ENCODE results near the gene ZNF511. TPM values are rescaled to one million over a fixed set of nuclear protein-coding genes. Genes with fewer than 3 reads are reported as not detected.

The ZNF511 gene
- total RNA-seq, 1 donor from 2014 or later: 20.1 TPM

DNA sequence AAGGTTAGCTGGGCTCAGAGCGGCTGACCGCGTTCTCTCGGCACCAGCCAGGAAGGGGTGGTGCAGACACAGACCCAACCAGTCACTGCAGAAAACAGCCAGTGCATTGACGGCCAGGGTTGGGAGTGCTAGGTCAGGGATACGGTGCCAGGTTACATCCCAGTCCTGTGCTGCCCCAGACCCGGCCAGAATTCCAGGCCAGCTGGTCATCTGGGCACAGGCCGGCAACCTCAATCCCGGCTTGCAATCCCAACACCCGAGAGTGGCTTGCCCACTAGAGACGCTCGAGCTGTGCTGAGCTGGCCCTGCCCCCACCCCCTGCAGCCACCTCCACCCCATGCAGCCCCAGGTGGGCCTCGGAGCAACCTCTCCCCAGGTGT is 42.2 kb downstream of the ZNF511 start:
- DNase-seq (ENCODE audit: extremely low read depth, low read depth, low spot score): no peak

DNA sequence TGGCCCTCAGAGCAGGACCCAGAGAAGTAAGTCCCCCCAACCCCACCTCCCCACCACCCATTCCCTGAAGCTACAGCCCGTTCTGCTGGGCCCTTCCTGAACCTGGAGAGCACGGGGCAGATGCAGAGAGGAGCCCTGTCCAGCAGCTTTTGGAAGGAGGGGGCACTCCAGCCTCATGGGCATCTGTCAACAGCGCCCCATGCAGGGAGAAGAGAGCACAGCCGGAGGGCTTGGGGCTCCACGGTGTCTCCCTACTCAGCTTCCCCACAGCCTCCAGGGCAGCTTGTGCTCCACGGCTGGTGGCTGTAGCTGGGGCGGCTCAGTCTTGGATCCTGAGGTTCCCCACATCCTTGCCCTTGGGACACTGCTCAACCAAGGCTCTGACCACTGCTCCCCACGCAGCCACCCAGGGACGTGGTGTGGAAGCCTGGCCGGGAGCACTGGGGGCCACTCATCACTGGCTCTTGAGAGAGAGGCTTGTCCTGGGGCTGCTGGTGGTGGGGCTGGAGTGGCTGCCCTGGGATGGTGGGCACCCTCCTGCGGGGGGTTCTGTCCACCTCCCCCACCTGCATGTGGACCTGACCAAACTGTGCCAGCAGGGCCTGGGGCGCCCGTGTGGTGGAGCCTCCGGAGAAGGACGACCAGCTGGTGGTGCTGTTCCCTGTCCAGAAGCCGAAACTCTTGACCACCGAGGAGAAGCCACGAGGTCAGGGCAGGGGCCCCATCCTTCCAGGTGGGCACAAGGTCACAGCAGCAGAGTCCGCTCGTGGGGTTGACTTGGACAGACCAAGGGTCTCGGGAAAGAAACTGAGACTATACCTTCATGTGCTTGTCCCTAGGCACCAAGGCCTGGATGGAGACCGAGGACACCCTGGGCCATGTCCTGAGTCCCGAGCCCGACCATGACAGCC is 42.9 kb downstream of the ZNF511 start:
- DNase-seq (ENCODE audit: extremely low read depth, low read depth, low spot score): no peak

DNA sequence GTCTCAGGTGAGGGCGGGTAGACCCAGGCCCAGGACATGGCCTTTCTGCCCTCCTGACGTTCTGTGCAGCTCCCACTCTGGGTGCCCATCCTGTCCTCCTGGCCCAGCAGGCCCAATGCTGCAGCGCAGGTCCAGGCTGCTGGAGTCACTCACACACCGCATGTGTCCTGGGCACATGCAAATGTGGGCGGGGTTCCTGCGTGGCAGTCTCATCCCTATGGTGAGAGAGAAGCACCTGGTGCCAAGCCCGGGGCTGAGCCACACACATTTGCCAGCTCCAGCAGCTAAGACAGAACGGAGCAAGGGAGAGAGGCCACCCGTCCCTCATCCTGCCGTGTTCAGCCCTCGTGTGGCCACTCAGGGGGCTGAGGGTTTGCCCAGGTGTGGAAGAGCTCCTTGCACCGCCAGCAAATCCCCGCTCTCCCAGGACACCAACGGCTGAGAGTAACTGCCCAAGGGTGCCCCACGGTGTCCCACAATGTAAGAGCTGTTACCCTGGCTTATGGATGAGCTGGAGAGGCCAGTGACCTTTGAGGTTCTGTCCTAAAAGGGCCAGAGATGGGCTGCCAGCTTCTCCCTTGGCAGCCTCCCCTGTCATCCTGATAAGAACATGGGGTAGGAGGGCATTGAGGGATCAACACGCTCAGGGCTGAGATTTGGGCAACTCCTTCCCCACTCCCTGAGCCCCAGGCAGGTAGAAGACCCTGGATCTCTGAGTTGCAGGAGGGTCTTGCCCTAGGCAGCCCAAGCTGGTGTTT is 44.7 kb downstream of the ZNF511 start:
- no peak for DNase-seq (ENCODE audit: extremely low read depth, low read depth, low spot score)

DNA sequence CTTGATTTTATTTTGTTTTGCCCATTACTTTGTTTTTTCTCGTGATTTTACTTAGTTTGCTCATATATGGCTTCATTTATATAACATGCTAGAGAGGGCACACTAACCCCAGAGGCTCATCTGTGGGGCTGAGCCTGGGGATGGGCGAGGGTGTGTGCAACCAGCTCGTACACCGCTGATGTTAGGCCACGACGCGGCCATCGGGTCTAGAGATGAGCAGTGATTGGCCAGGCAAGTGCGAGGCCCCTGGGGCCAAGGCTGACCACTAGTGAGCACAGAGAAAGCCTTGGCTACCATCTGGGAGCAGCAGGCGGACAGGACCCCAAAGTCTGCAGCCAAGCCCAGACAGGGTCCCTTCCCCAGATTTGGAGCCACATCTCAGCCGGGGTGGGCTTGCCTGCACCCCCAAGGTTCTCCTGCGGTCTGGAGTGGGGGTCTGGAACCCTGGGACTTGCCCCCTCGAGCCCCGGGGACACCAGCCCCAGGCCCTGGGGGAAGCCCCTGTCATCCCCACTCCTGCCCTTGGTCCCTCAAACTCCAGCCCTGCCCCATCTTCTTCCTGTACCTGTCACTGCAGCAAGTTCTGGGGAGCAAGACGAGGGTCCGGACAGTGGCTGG is 45.4 kb downstream of the ZNF511 start:
- no peak for DNase-seq (ENCODE audit: extremely low read depth, low read depth, low spot score)

DNA sequence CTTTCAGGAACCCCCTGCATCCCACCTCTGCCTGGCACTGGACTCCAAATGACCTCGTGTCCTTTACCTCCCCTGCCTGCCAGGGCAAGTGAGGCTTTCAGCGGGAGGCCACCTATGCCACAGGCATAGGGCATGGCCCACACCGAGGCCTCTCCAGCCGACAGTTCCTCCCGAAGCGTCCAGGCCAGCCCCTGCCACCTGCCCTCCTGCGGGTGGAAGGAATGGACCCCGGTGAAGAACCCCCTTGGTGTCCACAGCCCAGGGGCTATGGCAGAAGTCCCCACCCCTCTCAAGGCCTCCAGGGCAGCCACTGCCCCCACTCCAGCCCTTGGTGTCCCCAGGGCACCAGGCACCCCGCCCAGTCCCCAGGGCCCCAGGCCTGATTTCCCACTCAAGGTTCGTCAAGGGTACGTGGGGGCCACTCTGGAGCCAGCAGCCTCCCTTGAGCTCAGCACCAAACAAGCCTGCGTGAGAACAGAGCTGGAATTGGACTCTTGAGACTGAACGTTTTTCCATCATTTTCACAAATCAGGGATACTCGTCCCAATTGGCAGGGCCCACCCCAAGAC is 46.0 kb downstream of the ZNF511 start:
- no peak for DNase-seq (ENCODE audit: extremely low read depth, low read depth, low spot score)

DNA sequence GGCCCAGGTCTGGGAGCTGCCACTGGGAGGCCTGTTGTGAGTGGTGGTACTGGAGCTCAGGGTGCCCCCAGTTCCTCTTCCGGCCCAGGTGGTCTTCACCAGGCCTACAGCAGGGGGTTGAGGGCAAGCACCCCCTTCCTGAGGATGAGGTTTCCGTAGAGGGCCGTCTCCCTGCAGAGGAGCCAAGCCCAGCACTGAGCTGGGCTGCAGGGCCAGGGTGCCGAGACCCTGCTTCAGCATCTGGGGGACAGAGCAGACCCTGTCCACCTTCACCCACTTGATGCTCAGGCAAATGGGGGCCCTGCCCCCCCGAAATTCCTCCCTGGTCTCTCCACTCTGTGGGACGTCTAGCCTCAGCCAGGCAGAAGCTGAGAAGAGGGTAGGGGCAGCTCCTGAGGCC is 46.6 kb downstream of the ZNF511 start:
- DNase-seq (ENCODE audit: extremely low read depth, low read depth, low spot score): no peak

DNA sequence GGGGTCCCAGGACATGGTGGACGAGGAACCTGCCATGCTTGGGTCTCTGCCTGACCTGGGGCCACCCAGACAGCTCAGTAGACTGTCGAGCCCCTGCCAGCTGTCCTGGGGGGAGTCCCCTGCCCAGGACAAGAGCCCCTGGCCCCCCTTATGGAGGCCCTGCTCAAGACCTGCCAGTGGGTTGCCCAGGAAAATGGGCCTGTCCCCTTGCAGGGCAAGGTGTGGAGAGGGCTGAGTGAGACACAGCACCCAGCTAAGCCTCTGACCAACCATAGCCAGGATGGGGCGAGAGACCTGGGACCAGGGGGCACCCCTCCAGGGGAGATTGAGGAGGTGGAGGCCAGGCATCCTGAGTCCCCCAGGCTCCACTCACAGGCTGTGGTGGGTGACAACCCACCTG is 47.3 kb downstream of the ZNF511 start:
- no peak for DNase-seq (ENCODE audit: extremely low read depth, low read depth, low spot score)

DNA sequence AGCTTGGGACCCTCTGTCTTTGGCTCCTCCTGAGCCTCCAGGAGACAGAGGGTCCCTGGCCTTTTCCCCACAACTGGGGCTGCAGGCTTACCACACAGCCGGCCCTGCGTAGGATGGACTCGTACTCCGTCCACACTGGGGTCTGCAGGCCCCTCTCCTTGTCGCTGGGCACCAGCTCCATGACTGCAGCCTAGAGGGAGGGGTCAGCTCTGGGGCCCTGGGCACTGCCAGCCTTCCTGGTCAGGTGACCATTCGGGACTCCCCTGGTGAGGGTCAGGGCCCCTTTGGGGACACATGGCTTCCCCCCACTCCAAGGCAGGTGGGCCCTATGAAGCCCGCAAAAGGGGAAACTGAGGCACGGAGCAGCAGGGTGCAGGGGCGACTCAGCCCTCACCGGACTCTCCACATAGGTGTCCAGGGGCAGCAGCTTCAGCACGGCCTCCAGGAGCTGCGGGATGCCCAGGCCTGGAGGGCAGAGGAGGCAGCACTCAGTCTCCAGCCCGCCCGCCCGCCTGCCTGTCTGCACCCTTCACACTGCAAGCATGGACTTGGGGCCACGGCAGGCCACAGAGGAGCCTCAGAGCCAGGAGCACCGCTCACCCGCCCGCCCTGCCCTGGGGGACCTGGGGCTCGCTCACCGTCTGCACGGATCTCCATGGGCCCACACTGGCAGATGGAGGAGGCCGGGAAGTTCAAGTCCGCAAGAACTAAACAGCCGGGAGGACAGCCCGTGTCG is 48.0 kb downstream of the ZNF511 start:
- no peak for DNase-seq (ENCODE audit: extremely low read depth, low read depth, low spot score)

DNA sequence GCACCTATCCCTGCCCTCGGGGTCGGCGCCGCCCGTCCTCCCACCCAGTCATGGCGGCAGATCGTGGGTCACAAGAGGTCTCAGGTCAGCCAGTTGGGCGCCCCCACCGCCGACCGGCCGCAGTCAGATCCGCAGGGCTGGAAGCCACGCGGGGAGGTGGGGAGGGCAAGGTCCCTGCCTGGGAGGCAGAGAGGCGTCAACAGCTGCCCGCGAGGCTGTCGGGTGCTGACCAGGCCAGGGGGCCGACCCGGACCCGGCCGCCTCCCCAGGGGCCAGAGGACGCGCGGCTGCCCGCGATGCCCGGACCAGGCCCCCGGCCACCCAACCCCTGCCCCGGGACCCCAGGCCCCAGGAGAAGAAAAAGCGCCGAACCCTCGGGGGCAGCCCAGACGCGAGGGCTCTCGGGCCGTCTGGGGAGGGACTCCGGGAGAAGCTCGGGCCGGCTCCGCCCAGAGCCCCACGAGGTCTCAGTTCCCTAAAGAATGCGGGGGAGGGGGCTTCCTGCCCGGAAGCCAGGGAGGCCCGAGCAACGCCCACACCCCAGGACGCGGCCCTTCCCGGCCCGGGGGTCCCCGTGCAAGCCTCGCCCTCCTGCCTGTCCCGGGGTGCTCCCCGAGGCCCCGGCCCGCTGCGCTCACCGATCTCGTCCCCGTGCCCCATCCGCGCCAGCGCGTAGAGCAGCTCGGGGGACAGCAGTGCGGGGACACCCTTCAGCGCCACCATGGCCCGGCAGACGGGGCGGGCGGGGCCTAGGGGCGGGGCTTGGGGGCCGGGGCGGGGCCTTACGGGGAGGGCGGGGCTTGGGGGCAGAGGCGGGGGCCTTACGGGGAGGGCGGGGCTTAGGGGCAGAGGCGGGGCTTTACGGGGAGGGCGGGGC is 48.8 kb downstream of the ZNF511 start, which contains the start of gene FUOM:
Gene FUOM, minus strand, starts transcription at position 735 of the 877 bp plus-strand sequence. Its CDS starts 12 bp downstream, at position 723.
- no peak for DNase-seq (ENCODE audit: extremely low read depth, low read depth, low spot score)

DNA sequence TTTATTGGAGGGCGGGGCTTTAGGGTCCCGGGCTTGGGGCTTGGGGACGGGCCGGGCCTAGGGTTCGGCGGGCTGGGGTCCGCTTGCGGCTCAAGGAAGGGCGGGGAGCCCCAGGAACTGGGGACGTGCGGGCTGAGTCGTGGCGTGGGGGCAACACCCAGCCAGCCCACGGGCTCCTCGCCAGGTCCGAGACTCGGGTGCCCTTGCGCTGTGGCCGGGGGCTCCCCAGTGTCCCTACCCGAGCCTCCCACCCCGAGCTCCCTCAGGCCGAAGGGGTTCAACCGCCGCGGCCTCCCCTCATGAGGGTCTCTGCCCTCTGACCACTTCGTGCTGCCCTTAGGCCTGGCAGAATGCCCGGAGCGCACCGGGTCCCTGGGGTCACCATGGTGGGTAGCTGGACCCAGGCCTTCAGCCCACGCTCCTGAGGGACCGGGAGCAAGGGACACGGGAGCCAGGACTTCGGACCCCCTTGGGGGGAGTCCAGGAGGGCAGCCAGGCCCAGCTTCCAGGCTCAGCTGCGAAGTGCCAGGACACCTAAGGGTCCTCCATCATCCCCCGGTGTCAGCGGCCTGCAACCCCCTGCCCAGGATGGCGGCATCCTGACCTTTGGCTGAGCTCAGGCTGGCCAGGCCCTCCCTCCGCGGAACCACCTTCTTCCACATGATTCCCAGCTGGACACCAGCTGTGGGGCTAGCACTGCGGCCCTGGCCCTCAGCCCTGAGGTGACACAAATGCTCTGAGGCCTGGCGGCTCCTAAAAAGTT is 49.6 kb downstream of the ZNF511 start:
- no peak for DNase-seq (ENCODE audit: extremely low read depth, low read depth, low spot score)

DNA sequence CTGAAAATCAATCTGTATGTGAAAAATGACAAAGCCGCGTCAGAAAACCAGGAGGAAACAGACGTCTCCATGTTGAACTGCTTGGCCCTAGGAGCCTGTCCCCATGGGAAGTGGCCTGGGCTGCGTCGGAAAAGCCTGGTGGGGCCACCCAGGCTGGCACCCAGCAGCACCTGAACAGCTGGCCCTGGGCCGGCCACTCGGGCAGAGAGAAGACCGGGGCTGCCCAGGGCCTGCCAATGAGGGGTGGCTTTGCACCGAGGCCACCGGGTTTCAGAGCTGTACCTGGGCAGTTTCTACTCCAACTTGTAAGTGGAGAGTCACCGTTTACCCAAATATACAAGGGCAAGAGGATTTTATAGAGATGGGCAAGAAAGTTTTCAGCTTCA is 50.2 kb downstream of the ZNF511 start:
- DNase-seq (ENCODE audit: extremely low read depth, low read depth, low spot score): no peak

DNA sequence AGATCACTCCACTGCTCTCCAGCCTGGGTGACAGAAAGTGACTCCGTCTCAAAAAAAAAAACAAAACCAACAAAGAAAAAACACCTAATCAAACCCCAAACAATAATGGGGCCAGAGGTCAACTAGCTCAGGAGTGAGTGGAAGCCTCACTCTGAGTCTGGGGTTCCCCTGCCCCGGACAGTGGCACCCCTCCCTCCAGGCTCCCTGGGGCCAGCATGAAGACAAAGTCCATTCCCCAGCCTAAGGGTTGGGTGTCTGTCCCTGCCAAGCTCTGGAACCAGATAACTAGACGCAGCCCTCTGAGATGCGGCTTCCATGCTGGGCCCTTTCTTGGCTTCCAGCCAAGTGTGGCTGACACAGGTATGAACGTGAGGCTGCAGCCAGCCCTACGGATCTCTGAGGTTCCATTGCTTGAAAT is 50.8 kb downstream of the ZNF511 start:
- no peak for DNase-seq (ENCODE audit: extremely low read depth, low read depth, low spot score)

DNA sequence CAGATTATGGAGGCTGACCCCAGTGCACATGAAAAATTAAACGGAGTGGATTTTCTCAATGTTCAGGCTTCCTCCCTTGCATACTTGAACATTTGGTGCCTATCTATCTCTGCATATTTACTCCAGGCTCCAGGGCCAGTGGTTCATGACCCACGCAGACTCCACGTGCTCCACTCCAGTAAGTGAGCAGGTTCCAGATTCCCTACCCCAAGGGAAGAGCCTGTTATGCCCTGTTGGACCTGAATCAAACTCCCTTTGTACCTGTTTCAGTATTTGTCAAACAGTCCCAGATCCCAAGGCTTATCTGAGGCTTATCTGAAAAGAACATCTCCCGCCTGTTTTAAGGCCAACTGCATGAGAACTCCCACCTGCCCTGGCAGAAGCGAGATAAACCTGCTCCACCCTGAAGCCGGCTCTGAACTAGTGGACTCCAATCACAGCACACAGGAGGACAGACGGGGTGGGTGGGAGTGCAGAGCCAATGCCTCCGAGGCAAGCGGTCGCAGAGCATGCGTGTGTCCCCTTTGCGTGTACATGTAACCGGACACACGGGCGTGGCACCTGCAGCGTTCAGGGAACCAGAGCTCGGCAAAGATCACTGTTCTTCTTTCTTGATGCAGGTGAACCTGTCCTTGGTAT is 51.4 kb downstream of the ZNF511 start:
- DNase-seq (ENCODE audit: extremely low read depth, low read depth, low spot score): no peak

DNA sequence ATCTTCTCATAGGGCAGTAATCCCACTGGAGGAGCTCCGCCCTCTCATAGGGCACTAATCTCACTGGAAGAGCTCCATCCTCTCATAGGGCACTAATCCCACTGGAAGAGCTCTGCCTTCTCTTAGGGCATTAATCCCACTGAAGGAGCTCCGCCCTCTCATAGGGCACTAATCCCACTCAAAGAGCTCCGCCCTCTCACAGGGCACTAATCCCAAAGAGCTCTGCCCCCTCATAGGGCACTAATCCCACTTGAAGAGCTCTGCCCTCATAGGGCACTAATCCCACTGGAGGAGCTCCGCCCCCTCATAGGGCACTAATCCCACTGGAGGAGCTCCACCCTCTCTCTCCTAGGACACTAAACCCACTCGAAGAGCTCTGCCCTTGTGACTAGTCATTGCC is 52.5 kb downstream of the ZNF511 start:
- no peak for DNase-seq (ENCODE audit: extremely low read depth, low read depth, low spot score)

DNA sequence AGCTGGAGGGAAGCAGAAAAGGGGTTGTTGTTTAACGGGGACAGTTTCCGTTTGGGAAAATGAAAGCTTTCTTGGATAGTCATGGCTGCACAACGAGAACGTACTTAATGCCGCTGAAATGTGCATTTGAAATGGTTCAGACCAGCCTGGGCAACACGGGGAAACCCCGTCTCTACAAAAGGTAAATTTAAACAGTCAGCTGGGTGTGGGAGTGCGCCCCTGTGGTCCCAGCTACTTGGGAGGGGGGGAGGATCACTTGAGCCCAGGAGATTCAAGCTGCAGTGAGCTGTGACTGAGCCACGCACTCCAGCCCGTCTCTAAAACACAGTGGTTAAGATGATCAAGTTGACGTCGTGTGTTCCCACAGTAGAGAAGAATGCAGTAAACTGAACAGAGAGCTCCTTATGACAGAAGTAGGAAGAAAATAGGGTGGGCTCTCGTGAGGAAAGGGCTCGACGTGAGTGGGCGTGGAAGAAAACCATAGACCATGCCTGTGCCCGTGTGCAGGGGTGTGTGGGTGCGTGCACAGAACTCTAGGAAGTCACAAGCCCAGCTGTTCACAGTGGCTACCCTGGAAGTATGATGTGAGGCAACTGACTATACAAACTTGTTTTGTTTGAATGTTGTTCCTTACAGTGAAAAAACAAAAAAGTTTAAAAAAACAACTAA is 53.2 kb downstream of the ZNF511 start:
- no peak for DNase-seq (ENCODE audit: extremely low read depth, low read depth, low spot score)

Measured in glomerular endothelial cell (primary cell).